ENCODE measurements around the gene TOMM5.

The TOMM5 gene

GRCh38 chr9:37635808-37636207 is 43.4 kb upstream of the TOMM5 start:
- no peak for DNase-seq (ENCODE audit: low read depth)
- no peak overlapping the region for H3K4me3 ChIP-seq (ENCODE audit: low read depth, low read length)
- TF ChIP-seq CTCF (IDR thresholded peaks at IDR 0.05; ENCODE audit: insufficient read depth, low read depth, low read length, missing control alignments) = no peak

- no peak for TF ChIP-seq CTCF (IDR thresholded peaks at IDR 0.05; ENCODE audit: insufficient read depth, low read depth, low read length, missing control alignments)
- DNase-seq (ENCODE audit: low read depth) = no peak
Measured at GRCh38 chr9:37632479-37632878, 40.1 kb upstream of the TOMM5 start.

GRCh38 chr9:37626708-37627292 is 34.4 kb upstream of the TOMM5 start:
- DNase-seq (ENCODE audit: low read depth) = no peak
- no peak overlapping the region for H3K4me3 ChIP-seq (ENCODE audit: low read depth, low read length)
- no peak for TF ChIP-seq CTCF (IDR thresholded peaks at IDR 0.05; ENCODE audit: insufficient read depth, low read depth, low read length, missing control alignments)

More at GRCh38 chr9:37632479-37632878, 40.1 kb upstream of the TOMM5 start:
- no peak overlapping the region for H3K4me3 ChIP-seq (ENCODE audit: low read depth, low read length)

GRCh38 chr9:37625758-37626147 is 33.4 kb upstream of the TOMM5 start:
- no peak for TF ChIP-seq CTCF (IDR thresholded peaks at IDR 0.05; ENCODE audit: insufficient read depth, low read depth, low read length, missing control alignments)
- DNase-seq (ENCODE audit: low read depth) = no peak
- H3K4me3 ChIP-seq (ENCODE audit: low read depth, low read length) = no peak overlapping the region

GRCh38 chr9:37625036-37625757 is 32.8 kb upstream of the TOMM5 start:
- no peak overlapping the region for H3K4me3 ChIP-seq (ENCODE audit: low read depth, low read length)
- no peak for TF ChIP-seq CTCF (IDR thresholded peaks at IDR 0.05; ENCODE audit: insufficient read depth, low read depth, low read length, missing control alignments)

GRCh38 chr9:37624073-37624472 is 31.7 kb upstream of the TOMM5 start:
- H3K4me3 ChIP-seq (ENCODE audit: low read depth, low read length) = no peak overlapping the region
- TF ChIP-seq CTCF (IDR thresholded peaks at IDR 0.05; ENCODE audit: insufficient read depth, low read depth, low read length, missing control alignments) = no peak
- DNase-seq (ENCODE audit: low read depth) = no peak

More at GRCh38 chr9:37625036-37625757, 32.8 kb upstream of the TOMM5 start:
- no peak for DNase-seq (ENCODE audit: low read depth)

Measured in GM12865 (cell line).